Nephron progenitor cell (in vitro differentiated cells): ENCODE measurements around the gene COL13A1.

Experiments used
- DNase-seq: peaks from one replicate; pipeline ENCODE4 v3.0.0; 2021
- H3K27ac Mint-ChIP-seq: 2 replicates; pipeline ENCODE4 v1.8.0; 2021; ENCODE audit warnings: mild to moderate bottlenecking, moderate library complexity, mixed read lengths
- H3K27me3 Mint-ChIP-seq: 2 replicates; pipeline ENCODE4 v1.8.0; 2021; ENCODE audit warnings: mild to moderate bottlenecking, low read depth, mixed read lengths; ENCODE audit not compliant: poor library complexity
- H3K36me3 Mint-ChIP-seq: 2 replicates; pipeline ENCODE4 v1.8.0; 2021; ENCODE audit warnings: low read depth, mixed read lengths
- H3K4me1 Mint-ChIP-seq: 2 replicates; pipeline ENCODE4 v1.8.0; 2021; ENCODE audit warnings: mixed read lengths
- H3K4me3 Mint-ChIP-seq: 2 replicates; pipeline ENCODE4 v1.8.0; 2021; ENCODE audit warnings: mild to moderate bottlenecking, moderate library complexity, mixed read lengths
- H3K9me3 Mint-ChIP-seq: 2 replicates; pipeline ENCODE4 v1.8.0; 2021; ENCODE audit warnings: mild to moderate bottlenecking, moderate library complexity, mixed read lengths
- TF ChIP-seq, protein P1 (sequence below): fragments of 200-600 bp; sonication (generic); IDR thresholded peaks from 2 replicates; pipeline ENCODE4 v1.5.0; 2021; ENCODE audit warnings: antibody characterized with exemption

Gene COL13A1

DNA sequence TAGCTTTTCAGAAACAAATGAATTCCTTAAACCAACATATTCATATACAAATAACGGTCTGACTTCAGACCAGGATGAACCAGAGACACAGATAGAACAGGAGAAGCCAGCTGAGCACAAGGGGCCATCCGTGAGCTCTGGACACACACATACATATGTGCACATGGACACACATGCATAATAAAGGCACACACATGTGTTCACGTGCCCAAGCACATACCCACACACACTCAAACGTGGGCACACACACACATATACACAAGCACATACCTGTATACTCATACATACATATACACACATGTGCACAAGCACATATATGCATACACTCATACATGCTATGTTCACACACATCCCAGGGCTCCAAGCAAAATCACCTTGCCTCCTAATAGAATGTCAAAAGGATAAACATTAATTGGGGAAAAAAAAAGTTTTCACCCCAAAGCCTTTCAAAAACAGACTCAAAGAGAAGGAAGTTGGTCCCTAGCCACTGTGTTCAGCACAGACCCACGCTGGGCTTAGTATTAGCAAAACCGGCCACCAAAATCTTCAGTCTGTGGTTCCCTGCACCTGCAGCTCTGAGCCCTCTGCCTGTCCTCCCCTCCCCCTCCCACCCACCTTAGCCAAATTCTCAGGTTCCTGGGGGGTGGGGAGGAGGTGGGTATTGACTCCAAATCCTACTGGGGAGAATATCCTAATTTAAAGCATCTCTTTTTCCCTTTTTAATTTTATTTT lies 150.5 kb downstream of the COL13A1 start:
- Mint-ChIP-seq H3K27ac (no peak overlapping the region), H3K36me3 (peaks cover 2% of the 10 kb centered on the region), H3K27me3 (peaks cover 5% of the 10 kb centered on the region), H3K4me1 (peaks cover 14% of the 10 kb centered on the region), H3K9me3 (no peaks in the 10 kb centered on the region), H3K4me3 (no peak overlapping the region)
- no peak for DNase-seq
- TF ChIP-seq, protein P1, sequence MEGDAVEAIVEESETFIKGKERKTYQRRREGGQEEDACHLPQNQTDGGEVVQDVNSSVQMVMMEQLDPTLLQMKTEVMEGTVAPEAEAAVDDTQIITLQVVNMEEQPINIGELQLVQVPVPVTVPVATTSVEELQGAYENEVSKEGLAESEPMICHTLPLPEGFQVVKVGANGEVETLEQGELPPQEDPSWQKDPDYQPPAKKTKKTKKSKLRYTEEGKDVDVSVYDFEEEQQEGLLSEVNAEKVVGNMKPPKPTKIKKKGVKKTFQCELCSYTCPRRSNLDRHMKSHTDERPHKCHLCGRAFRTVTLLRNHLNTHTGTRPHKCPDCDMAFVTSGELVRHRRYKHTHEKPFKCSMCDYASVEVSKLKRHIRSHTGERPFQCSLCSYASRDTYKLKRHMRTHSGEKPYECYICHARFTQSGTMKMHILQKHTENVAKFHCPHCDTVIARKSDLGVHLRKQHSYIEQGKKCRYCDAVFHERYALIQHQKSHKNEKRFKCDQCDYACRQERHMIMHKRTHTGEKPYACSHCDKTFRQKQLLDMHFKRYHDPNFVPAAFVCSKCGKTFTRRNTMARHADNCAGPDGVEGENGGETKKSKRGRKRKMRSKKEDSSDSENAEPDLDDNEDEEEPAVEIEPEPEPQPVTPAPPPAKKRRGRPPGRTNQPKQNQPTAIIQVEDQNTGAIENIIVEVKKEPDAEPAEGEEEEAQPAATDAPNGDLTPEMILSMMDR = no peak

GRCh38 chr10:69952821-69953221 lies 151.1 kb downstream of the COL13A1 start:
- Mint-ChIP-seq H3K27me3 (peaks cover 4% of the 10 kb centered on the region), H3K4me1 (peaks cover 14% of the 10 kb centered on the region), H3K4me3 (no peak overlapping the region), H3K27ac (no peak overlapping the region), H3K9me3 (peaks cover 3% of the 10 kb centered on the region), H3K36me3 (peaks cover 6% of the 10 kb centered on the region)
- TF ChIP-seq, protein P1 = no peak
- no peak for DNase-seq

DNA sequence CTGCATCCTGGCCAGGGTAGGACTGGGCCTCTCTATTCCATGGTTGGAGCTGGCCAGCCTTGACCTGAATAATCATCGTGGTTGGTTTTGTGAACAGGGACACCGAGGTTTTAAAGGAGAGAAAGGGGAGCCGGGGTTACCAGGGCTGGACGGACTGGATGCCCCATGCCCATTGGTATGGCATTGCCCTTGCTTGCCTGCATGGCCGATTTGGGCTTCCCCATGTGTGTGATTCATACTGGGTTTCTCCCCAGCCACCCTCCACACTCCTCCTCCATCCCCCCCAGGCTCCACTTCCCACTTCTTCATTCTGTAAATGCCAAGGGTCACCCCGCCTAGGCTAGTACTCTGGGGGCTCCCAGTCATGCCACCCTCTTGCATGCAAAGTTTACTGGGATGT lies 152.1 kb downstream of the COL13A1 start:
- Mint-ChIP-seq H3K27ac (no peak overlapping the region), H3K9me3 (peaks cover 5% of the 10 kb centered on the region), H3K36me3 (peaks cover 15% of the 10 kb centered on the region), H3K27me3 (no peaks in the 10 kb centered on the region), H3K4me1 (peaks cover 14% of the 10 kb centered on the region), H3K4me3 (no peak overlapping the region)
- no peak for DNase-seq
- TF ChIP-seq, protein P1 = no peak

- peaks cover 24% of the 10 kb centered on the region for H3K36me3 Mint-ChIP-seq
- peaks cover 9% of the 10 kb centered on the region for H3K9me3 Mint-ChIP-seq
- H3K4me3 Mint-ChIP-seq = no peak overlapping the region
- no peaks in the 10 kb centered on the region for H3K27me3 Mint-ChIP-seq
- H3K4me1 Mint-ChIP-seq = peaks cover 14% of the 10 kb centered on the region
- no peak for DNase-seq
- TF ChIP-seq, protein P1 = no peak
- H3K27ac Mint-ChIP-seq = no peak overlapping the region
Observed at GRCh38 chr10:69955211-69955805, 153.6 kb downstream of the COL13A1 start.

GRCh38 chr10:69955897-69956740 lies 154.4 kb downstream of the COL13A1 start:
- Mint-ChIP-seq H3K4me3 (no peak overlapping the region), H3K27me3 (no peaks in the 10 kb centered on the region), H3K9me3 (peaks cover 9% of the 10 kb centered on the region), H3K36me3 (peaks cover 24% of the 10 kb centered on the region), H3K27ac (no peak overlapping the region), H3K4me1 (peaks cover 19% of the 10 kb centered on the region)
- TF ChIP-seq, protein P1 = no peak
- DNase-seq = no peak
